Astrocyte of the spinal cord (primary cell): ENCODE results near the gene INPP4B.

Experiments used
- DNase-seq: peaks from one replicate; pipeline ENCODE4 v3.0.0; 2011; ENCODE audit warnings: low read depth, low spot score
- H3K4me3 ChIP-seq: 2 replicates; pipeline ENCODE4 v1.5.1; 2011; ENCODE audit warnings: low read depth, mild to moderate bottlenecking, low read length, moderate library complexity
- in situ Hi-C: cut with HindIII; loops from 2 replicates; pipeline ENCODE4 v1.10.0; 2017; ENCODE audit warnings: low sequenced_read_pairs
- TF ChIP-seq, protein P1 (sequence below): IDR thresholded peaks from 2 replicates; pipeline ENCODE4 v1.5.1; 2012; ENCODE audit warnings: low read depth, mild to moderate bottlenecking, low read length, inconsistent platforms

The INPP4B gene

DNA sequence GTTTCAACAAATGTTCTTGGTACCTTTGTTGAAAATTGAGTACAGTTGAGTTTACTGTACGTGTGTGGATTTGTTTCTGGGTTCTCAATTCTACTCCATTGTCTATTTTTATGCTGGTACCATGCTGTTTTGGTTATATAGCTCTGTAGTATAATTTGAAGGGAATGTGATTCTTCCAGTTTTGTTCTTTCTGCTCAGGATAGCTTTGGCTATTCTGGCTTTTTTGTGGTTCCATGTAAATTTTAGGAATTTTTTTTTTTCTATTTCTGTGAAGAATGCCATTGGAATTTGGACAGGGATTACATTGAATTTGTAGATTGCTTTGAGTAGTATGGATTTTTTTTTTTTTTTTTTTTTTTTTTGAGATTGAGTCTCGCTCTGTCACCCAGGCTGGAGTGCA lies 836.4 kb downstream of the INPP4B start:
- no peak for DNase-seq
- in situ Hi-C loops: no loop called here
- TF ChIP-seq, protein P1, sequence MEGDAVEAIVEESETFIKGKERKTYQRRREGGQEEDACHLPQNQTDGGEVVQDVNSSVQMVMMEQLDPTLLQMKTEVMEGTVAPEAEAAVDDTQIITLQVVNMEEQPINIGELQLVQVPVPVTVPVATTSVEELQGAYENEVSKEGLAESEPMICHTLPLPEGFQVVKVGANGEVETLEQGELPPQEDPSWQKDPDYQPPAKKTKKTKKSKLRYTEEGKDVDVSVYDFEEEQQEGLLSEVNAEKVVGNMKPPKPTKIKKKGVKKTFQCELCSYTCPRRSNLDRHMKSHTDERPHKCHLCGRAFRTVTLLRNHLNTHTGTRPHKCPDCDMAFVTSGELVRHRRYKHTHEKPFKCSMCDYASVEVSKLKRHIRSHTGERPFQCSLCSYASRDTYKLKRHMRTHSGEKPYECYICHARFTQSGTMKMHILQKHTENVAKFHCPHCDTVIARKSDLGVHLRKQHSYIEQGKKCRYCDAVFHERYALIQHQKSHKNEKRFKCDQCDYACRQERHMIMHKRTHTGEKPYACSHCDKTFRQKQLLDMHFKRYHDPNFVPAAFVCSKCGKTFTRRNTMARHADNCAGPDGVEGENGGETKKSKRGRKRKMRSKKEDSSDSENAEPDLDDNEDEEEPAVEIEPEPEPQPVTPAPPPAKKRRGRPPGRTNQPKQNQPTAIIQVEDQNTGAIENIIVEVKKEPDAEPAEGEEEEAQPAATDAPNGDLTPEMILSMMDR: no peak

DNA sequence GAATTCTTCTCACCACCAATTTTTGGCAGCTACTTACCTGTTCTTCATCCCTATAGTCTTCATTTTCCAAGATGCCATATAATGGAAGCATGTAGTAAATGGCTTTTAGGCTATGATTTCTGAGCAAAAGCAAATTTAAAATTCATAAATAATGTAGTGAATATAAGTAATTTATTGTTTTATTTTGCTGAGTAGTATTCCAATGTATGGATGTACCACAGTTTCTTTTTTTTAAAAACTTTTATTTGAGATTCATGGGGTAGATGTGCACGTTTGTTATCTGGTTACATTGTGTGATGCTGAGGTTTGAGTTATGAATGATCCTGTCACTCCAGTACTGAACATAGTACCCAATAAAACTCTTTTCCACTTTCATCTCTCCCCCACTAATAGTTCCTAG lies 840.6 kb downstream of the INPP4B start:
- H3K4me3 ChIP-seq: no peak overlapping the region
- in situ Hi-C loops: no loop called here
- DNase-seq: no peak
- TF ChIP-seq, protein P1: no peak

More for the DNA sequence above, 836.4 kb downstream of the INPP4B start:
- no peak overlapping the region for H3K4me3 ChIP-seq

DNA sequence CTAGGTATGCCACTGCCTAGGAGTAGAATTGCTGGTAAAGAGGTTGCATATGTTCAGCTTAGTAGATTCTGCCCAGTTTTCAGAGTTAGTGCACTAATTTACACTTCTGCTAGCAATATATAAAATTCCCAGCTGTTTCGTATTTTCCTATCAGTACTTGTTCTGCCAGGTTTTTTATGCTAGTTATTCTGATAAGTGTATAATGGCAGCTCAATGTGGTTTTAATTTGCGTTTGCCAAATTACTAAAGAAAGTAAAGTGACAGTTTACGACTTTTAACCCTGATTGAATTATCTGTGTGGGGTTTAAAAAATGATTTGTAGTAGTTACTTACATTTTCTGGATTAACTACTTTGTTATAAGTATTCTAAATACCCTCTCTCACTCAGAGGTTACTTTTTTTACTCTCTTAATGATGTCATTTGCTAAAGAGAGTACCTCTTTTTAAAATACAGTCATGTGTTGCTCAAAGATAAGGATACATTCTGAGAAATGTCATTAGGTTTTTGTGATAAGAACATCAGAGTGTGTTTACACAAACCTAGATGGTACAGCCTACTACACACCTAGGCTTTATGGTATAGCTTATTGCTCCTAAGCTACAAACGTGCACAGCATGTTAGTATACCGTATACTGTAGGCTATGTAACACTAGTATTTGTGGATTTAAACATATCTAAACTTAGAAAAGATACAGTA lies 846.5 kb downstream of the INPP4B start:
- TF ChIP-seq, protein P1: no peak
- DNase-seq: no peak
- no peak overlapping the region for H3K4me3 ChIP-seq
- in situ Hi-C loops: no loop called here

DNA sequence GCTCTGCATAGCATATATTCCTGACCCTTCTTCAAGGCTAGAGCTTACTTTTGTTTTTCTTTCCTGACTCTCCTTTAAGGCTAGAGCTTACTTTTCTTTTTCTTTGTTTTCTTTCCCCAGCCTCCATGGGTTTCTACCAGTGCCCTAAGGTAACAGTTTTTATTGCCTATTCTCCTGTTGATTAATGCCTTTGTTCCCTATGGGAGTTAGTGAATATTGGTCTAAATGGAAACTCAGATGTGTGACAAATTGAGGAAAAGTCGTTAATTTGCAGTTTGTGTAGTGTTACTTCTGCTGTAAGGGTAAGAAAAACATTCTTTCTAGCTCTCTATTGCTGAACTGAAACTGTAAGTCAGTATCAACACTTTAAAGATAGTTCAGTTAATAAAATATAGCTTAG lies 851.0 kb downstream of the INPP4B start:
- no peak for DNase-seq
- H3K4me3 ChIP-seq: no peak overlapping the region
- in situ Hi-C loops: no loop called here
- TF ChIP-seq, protein P1: no peak

DNA sequence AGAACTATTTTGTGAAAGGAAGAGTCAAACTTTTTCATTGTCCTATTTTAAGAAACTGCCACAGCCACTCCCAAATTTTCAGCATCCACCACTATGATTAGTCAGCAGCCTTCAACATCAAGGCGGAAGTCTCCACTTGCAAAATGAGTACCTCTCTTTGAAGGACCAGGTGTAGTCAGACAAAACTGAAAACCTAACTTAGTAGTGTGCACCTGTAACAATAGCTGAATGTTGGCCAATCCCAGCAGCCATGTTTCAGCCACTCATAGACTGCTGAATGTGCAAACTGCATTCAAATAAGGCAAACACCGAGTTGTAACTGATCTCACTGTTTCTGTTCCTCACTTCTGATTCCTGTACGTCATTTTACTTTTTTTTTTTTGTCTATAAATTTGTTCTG lies 868.7 kb downstream of the INPP4B start:
- no peak overlapping the region for H3K4me3 ChIP-seq
- in situ Hi-C loops: no loop called here
- TF ChIP-seq, protein P1: no peak
- no peak for DNase-seq
